ENCODE data around the gene MTMR3.

Gene MTMR3

DNA sequence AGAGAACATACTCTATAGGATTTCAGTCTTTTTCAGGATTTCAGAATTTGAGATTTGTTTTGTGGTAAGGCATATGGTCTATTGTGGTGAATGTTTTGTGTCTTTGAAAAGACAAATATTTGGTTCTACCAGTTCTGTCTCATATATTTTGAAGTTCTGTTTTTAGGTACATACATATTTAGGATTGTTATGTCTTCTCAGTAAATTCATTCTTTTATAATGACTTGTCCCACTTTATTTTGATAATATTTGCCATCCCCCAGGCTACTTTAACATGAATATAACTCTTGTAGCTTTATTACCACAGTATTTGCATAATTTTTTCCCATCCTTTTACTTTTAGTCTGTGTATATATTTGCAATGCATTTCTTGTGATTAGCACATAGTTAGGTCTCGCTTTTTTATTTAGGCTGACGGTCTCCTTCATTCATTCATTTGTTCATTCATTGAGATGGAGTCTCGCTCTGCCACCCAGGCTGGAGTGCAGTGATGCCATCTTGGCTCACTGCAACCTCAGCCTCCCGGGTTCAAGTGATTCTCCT, 32.1 kb downstream of the MTMR3 start:
- Histone ChIP-seq H3K9me3 (ENCODE audit: insufficient read depth, low read length, severe bottlenecking) (no peaks in the 10 kb centered on the region), H2AFZ (ENCODE audit: low read depth, low read length) (no peak overlapping the region), H3K27me3 (ENCODE audit: insufficient read depth, low read length, poor library complexity) (no peaks in the 10 kb centered on the region), H3K79me2 (ENCODE audit: insufficient read depth, low read length) (peaks cover 84% of the 10 kb centered on the region), H3K4me3 (ENCODE audit: low read depth in 1 of 2, low read length in 2 of 2) (no peak overlapping the region), H3K9ac (ENCODE audit: low read depth, low read length) (no peak overlapping the region), H4K20me1 (ENCODE audit: insufficient read depth, low read length) (peaks cover 39% of the 10 kb centered on the region; the same call in 1 of the 2 replicates), H3K4me1 (ENCODE audit: insufficient read depth, low read length) (no peaks in the 10 kb centered on the region), H3K4me2 (ENCODE audit: insufficient read depth, low read length) (no peak overlapping the region), H3K27ac (ENCODE audit: low read length) (no peak overlapping the region), H3K36me3 (ENCODE audit: insufficient read depth, low read length) (no peaks in the 10 kb centered on the region)
- no peak for DNase-seq
- no peak for ATAC-seq (ENCODE audit: insufficient read depth, low read depth)
- TF ChIP-seq EZH2 (IDR thresholded peaks at IDR 0.05; ENCODE audit: borderline replicate concordance, low read depth, low read length, severe bottlenecking), result no peak
- TF ChIP-seq, protein P1, sequence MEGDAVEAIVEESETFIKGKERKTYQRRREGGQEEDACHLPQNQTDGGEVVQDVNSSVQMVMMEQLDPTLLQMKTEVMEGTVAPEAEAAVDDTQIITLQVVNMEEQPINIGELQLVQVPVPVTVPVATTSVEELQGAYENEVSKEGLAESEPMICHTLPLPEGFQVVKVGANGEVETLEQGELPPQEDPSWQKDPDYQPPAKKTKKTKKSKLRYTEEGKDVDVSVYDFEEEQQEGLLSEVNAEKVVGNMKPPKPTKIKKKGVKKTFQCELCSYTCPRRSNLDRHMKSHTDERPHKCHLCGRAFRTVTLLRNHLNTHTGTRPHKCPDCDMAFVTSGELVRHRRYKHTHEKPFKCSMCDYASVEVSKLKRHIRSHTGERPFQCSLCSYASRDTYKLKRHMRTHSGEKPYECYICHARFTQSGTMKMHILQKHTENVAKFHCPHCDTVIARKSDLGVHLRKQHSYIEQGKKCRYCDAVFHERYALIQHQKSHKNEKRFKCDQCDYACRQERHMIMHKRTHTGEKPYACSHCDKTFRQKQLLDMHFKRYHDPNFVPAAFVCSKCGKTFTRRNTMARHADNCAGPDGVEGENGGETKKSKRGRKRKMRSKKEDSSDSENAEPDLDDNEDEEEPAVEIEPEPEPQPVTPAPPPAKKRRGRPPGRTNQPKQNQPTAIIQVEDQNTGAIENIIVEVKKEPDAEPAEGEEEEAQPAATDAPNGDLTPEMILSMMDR (IDR thresholded peaks at IDR 0.05; ENCODE audit: borderline replicate concordance, extremely low read depth, low read length, poor library complexity, severe bottlenecking), result no peak

DNA sequence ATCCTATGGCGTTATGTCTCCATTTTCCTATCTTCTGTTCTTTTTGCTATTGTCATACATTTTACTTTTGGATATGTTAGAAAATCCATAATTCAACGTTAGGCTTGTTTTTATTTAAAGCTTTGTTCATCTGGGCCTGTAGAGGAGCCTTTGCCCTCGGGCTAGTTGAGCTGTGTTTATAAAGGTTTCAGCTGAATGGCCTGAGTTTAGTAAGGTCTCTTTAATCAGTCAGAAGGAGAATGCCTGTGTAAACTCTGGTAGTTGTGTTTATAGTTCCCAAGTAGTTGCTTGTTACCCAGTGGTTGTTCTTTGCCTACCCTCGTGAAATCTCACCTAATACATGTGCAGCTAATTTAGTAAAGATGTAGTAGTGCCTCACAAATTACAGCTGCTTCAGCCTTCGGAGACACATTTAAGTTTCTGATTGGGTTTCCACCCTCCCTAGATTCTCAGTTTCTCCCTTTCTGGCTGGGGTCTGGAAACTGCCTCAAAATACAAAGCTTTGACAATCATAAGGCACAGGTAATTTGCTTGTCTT, 33.1 kb downstream of the MTMR3 start:
- H3K9me3 ChIP-seq (ENCODE audit: insufficient read depth, low read length, severe bottlenecking), result no peaks in the 10 kb centered on the region
- H2AFZ ChIP-seq (ENCODE audit: low read depth, low read length), result no peak overlapping the region
- peaks cover 84% of the 10 kb centered on the region for H3K79me2 ChIP-seq (ENCODE audit: insufficient read depth, low read length)
- H4K20me1 ChIP-seq (ENCODE audit: insufficient read depth, low read length), result peaks cover 33% of the 10 kb centered on the region; the same call in 1 of the 2 replicates
- DNase-seq (no peak), ATAC-seq (ENCODE audit: insufficient read depth, low read depth) (no peak)
- no peak overlapping the region for H3K4me2 ChIP-seq (ENCODE audit: insufficient read depth, low read length)
- no peaks in the 10 kb centered on the region for H3K27me3 ChIP-seq (ENCODE audit: insufficient read depth, low read length, poor library complexity)
- H3K4me1 ChIP-seq (ENCODE audit: insufficient read depth, low read length), result no peaks in the 10 kb centered on the region
- H3K36me3 ChIP-seq (ENCODE audit: insufficient read depth, low read length), result no peaks in the 10 kb centered on the region
- TF ChIP-seq EZH2 (IDR thresholded peaks at IDR 0.05; ENCODE audit: borderline replicate concordance, low read depth, low read length, severe bottlenecking), result no peak
- TF ChIP-seq, protein P1 (IDR thresholded peaks at IDR 0.05; ENCODE audit: borderline replicate concordance, extremely low read depth, low read length, poor library complexity, severe bottlenecking), result no peak
- no peak overlapping the region for H3K9ac ChIP-seq (ENCODE audit: low read depth, low read length)
- H3K4me3 ChIP-seq (ENCODE audit: low read depth in 1 of 2, low read length in 2 of 2), result no peak overlapping the region
- no peak overlapping the region for H3K27ac ChIP-seq (ENCODE audit: low read length)

DNA sequence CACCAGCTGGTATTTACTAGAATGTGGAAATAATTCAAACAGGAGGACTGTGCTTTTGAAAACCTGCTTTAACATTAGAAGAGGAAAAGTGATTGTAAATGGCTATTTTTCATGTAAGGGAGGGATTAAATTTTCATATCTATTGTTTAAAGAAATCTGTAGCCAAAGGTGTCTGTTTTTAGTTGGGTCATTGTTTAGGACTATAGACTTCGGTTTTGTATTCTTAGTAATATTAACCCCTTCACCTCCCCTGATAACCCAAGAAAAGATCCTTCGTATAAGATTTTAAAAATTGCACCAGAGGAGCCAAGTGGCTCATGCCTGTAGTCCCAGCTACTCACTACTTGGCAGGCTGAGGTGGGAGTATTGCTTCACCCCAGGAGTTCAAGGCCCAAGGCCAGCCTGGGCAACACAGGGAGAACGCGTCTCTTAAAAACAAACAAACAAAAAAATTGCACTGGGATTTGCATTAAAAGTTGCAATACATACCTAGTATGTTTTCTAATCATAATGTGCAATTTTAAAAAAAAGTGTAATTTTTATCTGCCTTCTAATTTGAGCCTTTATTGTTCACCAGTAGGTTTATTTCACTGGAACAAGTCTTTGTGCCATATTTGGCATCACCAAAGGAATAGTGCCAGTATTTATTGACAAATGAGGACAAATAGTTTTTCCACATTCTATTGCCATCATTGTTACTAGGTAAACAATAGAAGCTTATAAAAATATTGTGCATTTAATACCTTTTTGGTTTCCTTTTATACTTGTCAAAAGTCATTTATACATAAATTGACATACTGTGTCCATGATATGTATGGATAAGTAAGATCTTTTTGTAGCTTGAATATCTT, 34.3 kb downstream of the MTMR3 start:
- ATAC-seq (ENCODE audit: insufficient read depth, low read depth), result no peak
- H4K20me1 ChIP-seq (ENCODE audit: insufficient read depth, low read length), result peaks cover 32% of the 10 kb centered on the region; the same call in 1 of the 2 replicates

More for the DNA sequence above, 34.3 kb downstream of the MTMR3 start:
- Histone ChIP-seq H2AFZ (ENCODE audit: low read depth, low read length) (no peak overlapping the region), H3K4me1 (ENCODE audit: insufficient read depth, low read length) (no peaks in the 10 kb centered on the region), H3K27me3 (ENCODE audit: insufficient read depth, low read length, poor library complexity) (no peaks in the 10 kb centered on the region), H3K9me3 (ENCODE audit: insufficient read depth, low read length, severe bottlenecking) (no peaks in the 10 kb centered on the region), H3K4me2 (ENCODE audit: insufficient read depth, low read length) (no peak overlapping the region), H3K79me2 (ENCODE audit: insufficient read depth, low read length) (peaks cover 86% of the 10 kb centered on the region), H3K9ac (ENCODE audit: low read depth, low read length) (no peak overlapping the region), H3K36me3 (ENCODE audit: insufficient read depth, low read length) (no peaks in the 10 kb centered on the region), H3K4me3 (ENCODE audit: low read depth in 1 of 2, low read length in 2 of 2) (no peak overlapping the region), H3K27ac (ENCODE audit: low read length) (no peak overlapping the region)
- TF ChIP-seq, protein P1 (IDR thresholded peaks at IDR 0.05; ENCODE audit: borderline replicate concordance, extremely low read depth, low read length, poor library complexity, severe bottlenecking), result no peak
- no peak for TF ChIP-seq EZH2 (IDR thresholded peaks at IDR 0.05; ENCODE audit: borderline replicate concordance, low read depth, low read length, severe bottlenecking)
- DNase-seq, result no peak
